Measurements from ENCODE around the gene ABCA13.

The ABCA13 gene

DNA sequence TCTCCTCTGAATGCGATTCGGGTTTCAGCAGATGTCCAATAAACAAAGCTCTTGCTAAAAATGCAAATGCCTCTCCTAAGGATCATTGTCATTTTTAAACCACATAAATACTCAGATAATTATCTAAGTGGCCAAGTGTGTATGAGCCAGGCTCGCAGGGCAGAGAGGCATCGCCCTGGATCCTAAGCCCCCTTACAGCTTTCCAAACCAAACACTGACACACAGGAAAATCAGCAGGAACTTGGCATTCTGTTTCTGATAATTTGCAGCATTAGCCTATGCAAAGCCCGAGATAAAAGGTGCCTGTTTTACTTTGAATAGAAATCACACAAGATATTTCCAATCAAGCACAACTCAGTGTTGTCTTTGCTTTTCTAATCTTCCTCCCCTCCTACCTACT is 134.4 kb downstream of the ABCA13 start:
- TF ChIP-seq EGR1 (IDR thresholded peaks at IDR 0.05) (no peak), CREB1 (IDR thresholded peaks at IDR 0.05; ENCODE audit: low read depth) (no peak), REST (IDR thresholded peaks at IDR 0.05; ENCODE audit: low read depth) (no peak), ZBTB7A (IDR thresholded peaks at IDR 0.05; ENCODE audit: low read depth) (no peak), NFIC (IDR thresholded peaks at IDR 0.05) (no peak), FOXM1 (IDR thresholded peaks at IDR 0.05; ENCODE audit: borderline replicate concordance, low read depth) (no peak), MAX (IDR thresholded peaks at IDR 0.05) (no peak), TCF12 (IDR thresholded peaks at IDR 0.05; ENCODE audit: low read depth) (no peak), USF1 (IDR thresholded peaks at IDR 0.05) (no peak)

GRCh38 chr7:48307041-48307714 is 135.9 kb downstream of the ABCA13 start:
- TF ChIP-seq EP300 (IDR thresholded peaks at IDR 0.05; ENCODE audit: borderline replicate concordance) (no peak), CREB1 (IDR thresholded peaks at IDR 0.05; ENCODE audit: low read depth) (no peak), TAF1 (IDR thresholded peaks at IDR 0.05; ENCODE audit: low read depth) (no peak), YY1 (IDR thresholded peaks at IDR 0.05; ENCODE audit: low read depth) (no peak), REST (IDR thresholded peaks at IDR 0.05; ENCODE audit: low read depth) (no peak), MAX (IDR thresholded peaks at IDR 0.05) (no peak), ZBTB7A (IDR thresholded peaks at IDR 0.05; ENCODE audit: low read depth) (no peak), USF1 (IDR thresholded peaks at IDR 0.05) (no peak), FOXM1 (IDR thresholded peaks at IDR 0.05; ENCODE audit: borderline replicate concordance, low read depth) (no peak), TCF12 (IDR thresholded peaks at IDR 0.05; ENCODE audit: low read depth) (no peak), CEBPB (IDR thresholded peaks at IDR 0.05) (no peak), EGR1 (IDR thresholded peaks at IDR 0.05) (no peak)

DNA sequence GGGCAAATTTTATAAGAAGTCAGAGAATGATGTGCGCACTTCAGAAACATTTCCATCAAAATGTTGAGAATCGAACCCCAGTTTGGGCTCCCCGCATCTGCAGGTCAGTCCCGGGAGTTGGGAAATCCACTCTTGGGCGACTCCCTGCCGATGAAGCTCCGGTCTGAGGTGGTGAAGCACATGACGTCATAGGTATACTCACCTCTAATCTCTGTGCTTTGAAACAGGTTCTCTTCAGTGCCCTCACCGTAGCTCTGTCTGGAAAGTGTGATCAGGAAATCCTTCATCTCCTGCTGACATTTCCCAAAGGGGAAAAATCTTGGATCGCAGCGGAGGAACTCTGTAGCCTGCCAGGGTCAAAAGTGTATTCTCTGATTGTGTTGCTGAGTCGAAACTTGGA is 138.5 kb downstream of the ABCA13 start:
- no peak for TF ChIP-seq REST (IDR thresholded peaks at IDR 0.05; ENCODE audit: low read depth)
- no peak for TF ChIP-seq MAX (IDR thresholded peaks at IDR 0.05)
- no peak for TF ChIP-seq RAD21 (IDR thresholded peaks at IDR 0.05; ENCODE audit: low read depth)
- no peak for TF ChIP-seq CREB1 (IDR thresholded peaks at IDR 0.05; ENCODE audit: low read depth)
- no peak for TF ChIP-seq EGR1 (IDR thresholded peaks at IDR 0.05)
- no peak for TF ChIP-seq TEAD4 (IDR thresholded peaks at IDR 0.05)
- TF ChIP-seq USF1 (IDR thresholded peaks at IDR 0.05) = no peak
- no peak for TF ChIP-seq EP300 (IDR thresholded peaks at IDR 0.05; ENCODE audit: borderline replicate concordance)
- no peak for TF ChIP-seq ZBTB7A (IDR thresholded peaks at IDR 0.05; ENCODE audit: low read depth)
- no peak for TF ChIP-seq CEBPB (IDR thresholded peaks at IDR 0.05)

DNA sequence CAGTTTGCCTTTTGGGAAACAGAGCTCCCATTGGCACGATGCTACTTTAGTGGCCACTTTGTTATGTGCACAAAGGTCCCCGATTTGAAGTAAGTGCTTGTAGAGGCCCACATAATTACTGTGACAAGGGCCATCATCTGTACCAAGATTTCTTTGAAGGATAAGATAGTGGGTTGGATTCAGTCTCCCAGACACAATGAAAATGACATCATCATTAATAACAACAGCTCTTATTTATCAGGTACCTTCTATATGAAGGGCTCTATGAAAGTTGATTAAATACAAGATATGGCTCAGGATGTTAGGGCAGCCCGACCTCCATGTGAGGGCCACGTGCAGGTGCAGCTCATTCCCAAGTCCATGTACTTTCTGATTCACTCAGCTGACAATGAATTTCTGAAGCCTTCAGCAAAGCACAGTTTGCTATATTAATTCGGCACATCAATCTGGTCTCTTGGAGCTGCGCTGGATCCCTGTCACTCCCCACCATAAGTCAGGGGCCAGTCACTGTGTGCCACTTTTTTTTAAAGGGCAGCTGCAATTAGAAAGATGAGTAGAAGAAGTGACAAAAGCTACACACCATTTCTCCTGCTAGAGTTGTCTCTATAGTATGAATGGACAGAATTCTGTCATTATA is 140.3 kb downstream of the ABCA13 start:
- no peak for TF ChIP-seq CREB1 (IDR thresholded peaks at IDR 0.05; ENCODE audit: low read depth)
- TF ChIP-seq REST (IDR thresholded peaks at IDR 0.05; ENCODE audit: low read depth) = no peak
- no peak for TF ChIP-seq TCF12 (IDR thresholded peaks at IDR 0.05; ENCODE audit: low read depth)
- TF ChIP-seq RAD21 (IDR thresholded peaks at IDR 0.05; ENCODE audit: low read depth) = no peak
- TF ChIP-seq TAF1 (IDR thresholded peaks at IDR 0.05; ENCODE audit: low read depth) = no peak
- TF ChIP-seq TEAD4 (IDR thresholded peaks at IDR 0.05) = no peak
- TF ChIP-seq MAX (IDR thresholded peaks at IDR 0.05) = no peak
- TF ChIP-seq FOXM1 (IDR thresholded peaks at IDR 0.05; ENCODE audit: borderline replicate concordance, low read depth) = no peak
- TF ChIP-seq CEBPB (IDR thresholded peaks at IDR 0.05) = no peak
- no peak for TF ChIP-seq USF1 (IDR thresholded peaks at IDR 0.05)
- TF ChIP-seq NFIC (IDR thresholded peaks at IDR 0.05) = no peak
- TF ChIP-seq EGR1 (IDR thresholded peaks at IDR 0.05) = no peak
- TF ChIP-seq ZBTB7A (IDR thresholded peaks at IDR 0.05; ENCODE audit: low read depth) = no peak
- no peak for TF ChIP-seq YY1 (IDR thresholded peaks at IDR 0.05; ENCODE audit: low read depth)
- TF ChIP-seq EP300 (IDR thresholded peaks at IDR 0.05; ENCODE audit: borderline replicate concordance) = no peak

Measured in Ishikawa (cell line).